COLO668 (cell line): Measurements from ENCODE around the gene AHI1.
"Not testable (repeated sequence)": the region's sequence is repeated elsewhere in the genome, so short reads cannot be mapped to it uniquely, and the experiment has no call there.

Experiments
- DNase-seq: peaks from one replicate; lab custom pipeline; 2025; ENCODE audit not compliant: unreplicated experiment; lab: John Stamatoyannopoulos, UW

The AHI1 gene

DNA sequence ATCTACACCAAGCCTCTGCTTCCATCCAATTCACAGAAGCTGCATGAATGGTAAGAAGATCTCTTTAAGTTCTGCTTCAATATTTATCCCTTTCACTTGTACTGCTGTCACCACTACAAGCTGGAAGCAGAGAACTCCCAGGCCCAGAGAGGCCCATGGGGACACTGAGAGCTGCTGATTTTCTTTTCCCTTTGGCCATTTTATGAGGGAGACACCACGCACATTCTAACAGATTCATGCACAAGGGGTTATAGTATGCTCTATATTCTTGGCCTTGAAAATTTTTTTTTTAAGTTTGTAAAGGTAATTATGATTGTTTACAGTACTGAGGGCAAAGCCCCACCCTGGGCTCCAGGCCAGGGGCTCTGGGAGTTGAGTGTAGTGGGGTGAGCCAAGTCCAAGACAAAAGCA is 228.1 kb downstream of the AHI1 start:
- no peak for DNase-seq

DNA sequence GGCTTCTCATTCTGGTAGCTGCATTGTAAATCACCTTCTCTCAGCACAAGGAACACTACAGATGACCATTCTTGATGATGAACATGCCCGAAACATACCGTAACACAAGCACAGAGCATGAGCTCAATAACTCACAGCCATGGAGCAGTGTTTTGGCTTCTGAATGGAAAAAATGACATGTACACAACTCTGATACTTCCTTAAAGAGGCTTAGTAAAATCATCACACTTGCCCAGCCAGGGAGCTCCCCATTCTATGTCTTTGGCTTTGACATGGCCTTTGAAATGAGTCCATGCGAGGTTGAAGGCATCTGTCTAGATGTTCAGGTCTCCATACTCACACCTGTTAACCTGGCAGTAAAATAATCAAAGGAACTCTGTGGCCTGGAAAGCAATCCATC is 228.8 kb downstream of the AHI1 start:
- no peak for DNase-seq

DNA sequence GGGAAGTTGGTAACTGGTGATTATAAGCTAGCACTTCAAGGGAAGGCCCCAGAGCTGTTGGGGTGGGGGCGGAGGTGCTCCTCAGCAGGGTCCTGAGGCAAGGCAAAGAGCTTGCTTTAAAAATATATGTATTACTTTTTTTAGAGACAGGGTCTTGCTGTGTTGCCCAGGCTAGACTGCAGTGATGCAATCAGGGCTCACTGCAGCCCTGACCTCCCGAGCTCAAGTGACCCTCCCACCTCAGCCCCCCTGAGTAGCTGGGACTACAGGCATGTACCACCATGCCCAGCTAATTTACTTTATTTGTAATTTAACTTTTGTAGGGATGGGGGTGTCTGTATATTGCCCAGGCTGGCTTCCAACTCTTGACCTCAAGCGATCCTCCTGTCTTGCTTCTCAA is 229.3 kb downstream of the AHI1 start:
- DNase-seq, result no peak

DNA sequence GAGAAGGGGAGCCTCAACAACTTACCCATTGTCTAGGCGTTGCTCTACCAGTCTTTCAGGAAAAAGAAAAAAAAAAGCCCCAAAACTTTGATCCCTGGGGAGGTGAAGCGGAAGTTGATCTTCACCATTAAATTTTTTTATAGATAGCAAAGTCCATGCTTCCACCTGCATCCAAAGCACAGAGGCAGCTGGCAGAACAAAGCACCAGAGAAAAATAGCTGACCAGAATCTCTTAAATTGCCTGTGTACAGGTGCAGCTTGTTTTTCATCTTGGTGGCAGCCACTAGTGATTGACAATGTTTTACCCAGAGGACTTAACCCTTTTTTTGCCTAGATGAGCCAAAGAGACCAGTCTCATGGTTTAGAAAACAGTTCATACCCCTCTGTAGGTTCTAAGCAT is 230.5 kb downstream of the AHI1 start:
- DNase-seq, result peak; percentile 65

DNA sequence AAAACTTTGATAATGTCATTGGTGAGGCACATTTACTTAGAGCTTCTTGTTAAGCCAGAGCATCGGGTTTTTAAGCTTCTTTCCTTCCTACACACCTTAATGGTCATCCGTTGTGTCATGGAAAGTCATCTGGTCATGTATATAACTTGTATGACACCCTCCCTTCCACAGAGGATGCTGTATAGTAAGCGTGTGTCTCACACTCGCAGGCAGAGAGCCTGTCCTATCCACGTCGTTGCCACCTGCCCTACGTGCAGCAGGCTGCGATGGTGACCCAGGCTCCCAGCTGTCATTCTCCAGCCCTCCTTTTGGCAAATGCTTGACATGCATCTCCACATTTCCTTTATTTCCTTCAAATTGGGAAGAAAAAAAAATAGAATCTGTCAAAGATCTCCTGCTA is 230.9 kb downstream of the AHI1 start:
- DNase-seq, result peak; percentile 74

DNA sequence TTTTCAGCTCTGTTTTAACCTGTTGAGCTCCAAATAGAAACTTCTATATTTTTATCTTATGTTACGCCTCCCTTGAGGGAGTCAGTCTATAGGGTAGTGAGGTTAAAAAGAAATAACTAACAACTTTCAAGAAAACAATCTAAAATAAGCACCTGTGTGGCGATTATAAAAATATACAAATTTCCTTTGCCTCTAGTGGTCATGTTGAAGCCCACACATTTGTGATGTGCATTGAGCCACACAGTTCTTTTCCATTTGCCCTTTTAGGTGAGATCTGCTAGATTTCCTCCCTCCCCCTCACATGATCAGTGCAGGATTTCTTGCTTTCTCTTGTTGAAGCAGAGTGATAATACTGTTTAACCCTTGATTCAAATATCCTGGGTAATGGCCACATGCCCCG is 232.3 kb downstream of the AHI1 start:
- no peak for DNase-seq

DNA sequence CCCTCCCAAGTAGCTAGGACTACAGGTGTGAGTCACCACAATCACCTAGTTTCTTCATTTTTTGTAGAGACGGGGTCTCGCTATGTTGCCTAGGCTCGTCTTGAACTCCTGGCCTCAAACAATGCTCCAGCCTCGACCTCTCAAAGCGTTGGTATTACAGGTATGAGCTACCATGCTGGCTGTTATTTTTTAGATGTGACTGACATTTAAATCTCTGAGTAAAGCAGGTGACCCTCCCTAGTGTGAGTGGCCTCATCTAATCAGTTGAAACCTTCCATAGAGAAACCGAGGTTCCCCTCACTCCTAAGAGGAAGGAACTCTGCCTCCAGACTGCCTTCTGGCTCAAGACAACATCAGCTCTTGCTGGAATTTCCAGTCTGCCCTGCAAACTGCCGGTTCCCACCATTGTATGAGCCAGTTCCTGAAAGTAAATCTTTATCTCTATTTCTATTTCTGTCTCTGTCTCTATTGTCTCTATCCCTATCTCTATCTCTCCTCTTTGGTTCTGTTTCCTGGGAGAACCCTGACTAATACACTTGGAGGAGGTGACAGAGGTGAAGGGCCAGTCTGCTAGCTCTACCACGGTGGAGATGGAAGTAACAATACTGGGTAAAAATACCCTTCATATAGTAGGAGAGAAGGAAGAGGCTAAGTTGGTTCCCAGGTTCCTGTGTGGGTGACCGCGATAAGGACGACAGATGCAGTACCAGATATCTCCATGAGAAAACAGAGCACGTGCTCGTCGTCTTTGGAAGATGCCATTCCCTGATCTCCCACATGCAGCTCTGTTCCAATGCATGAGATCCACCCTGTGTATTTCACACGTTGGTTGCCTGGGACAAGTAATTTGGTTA is 235.4 kb downstream of the AHI1 start:
- no peak for DNase-seq

DNA sequence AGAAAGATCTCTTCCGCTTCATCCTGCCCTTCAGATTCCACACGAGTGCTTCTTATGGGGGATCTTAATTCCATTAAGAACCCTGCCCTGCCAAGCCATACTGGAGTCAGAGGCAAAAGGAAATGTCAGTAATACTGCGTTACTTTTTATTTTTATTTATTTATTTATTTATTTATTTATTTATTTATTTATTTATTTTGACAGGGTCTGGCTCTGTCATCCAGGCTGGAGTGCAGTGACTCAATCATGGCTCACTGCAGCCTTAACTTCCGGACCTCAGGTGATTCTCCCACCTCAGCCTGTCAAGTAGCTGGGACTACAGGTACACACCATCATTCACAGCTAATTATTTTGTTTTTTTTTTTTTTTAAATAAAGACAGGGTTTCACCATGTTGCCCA is 236.9 kb downstream of the AHI1 start:
- no peak for DNase-seq

DNA sequence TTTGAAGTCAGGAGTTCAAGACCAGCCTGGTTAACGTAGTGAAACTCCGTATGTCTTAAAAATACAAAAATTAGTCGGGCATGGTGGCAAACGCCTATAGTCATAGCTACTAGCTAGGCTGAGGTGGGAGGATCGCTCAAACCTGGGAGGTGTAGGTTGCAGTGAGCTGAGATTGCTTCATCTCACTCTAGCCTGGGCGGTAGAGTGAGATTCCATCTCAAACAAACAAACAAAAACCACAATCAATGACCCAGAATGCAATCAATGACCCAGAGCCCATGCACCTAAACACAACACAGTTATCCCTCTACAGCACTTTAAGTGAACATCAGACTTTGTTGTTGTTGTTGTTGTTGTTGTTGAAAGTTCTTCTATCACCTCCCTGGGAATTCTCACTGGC is 238.6 kb downstream of the AHI1 start:
- DNase-seq, result peak; percentile 6

DNA sequence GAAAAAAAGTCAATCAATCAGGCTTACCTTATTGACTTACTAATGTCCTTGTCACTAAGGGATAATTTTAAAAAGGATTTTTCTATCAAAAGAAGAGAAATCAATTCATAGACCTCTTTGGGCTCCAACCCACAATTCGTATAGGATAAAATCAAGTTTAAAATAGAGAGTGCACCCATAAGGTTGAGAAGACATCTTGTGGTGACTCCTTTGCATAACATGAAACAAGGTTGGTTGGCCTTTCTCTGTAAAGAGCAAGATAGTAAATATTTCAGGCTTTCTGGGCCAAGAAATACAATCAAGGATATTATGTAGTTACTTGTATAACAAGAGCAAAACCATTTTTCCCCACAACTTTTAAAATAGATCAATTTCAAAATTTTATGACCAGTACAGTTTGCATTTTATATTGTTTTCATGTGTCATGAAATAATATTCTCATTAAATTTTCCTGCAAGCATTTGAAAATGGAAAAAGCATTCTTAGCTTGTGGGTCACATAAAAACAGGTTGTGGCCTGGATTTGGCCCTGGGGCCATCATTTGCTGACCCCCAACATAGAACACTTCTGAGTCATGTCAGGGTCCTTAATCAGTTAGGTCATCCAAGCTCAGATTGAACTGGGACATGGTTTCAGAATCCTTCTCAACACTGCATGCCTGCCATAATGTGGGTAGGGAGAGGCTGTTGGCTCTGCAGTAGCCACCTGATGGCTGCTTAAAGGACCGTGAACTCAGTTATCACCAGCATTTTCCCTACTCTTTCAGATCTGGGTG is 239.7 kb downstream of the AHI1 start:
- DNase-seq, result no peak

DNA sequence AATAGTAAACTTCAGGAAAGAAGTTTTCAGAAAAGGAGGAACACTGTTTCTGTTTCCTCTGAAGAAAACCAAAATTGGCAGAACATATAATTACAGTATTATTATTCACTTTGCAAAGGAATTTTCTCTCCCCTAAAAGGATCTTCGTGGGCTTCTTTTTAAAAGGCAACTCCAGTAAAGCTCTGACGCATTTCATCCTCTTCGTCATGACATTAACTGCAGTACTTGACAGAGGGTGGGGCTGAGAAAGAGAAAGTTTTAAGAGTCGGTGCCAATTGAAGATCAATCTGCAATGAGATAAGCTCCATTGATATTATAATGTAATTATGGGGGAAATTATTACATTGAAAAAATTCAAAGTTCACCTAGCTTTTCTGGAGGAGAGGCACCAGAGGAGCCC is 240.7 kb downstream of the AHI1 start:
- DNase-seq, result no peak

DNA sequence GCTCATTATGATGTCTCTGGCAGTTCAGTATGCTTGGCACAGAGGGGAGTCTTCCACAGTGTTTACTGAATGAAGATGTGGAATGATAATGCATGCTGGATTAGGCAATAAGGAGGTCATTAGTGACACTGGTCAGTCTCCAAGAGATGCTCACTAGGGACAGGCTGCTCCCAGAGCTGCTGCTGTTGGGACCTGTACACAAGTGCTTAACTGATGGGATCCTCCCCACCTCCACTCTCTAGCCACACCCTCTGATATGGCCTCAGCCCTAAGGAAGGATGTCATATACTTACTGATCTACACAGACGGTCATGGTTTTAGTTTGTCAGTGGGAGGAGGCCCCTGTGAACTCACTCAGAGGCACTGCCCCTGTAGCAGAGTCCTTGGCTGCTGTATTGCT is 243.1 kb downstream of the AHI1 start:
- no peak for DNase-seq

DNA sequence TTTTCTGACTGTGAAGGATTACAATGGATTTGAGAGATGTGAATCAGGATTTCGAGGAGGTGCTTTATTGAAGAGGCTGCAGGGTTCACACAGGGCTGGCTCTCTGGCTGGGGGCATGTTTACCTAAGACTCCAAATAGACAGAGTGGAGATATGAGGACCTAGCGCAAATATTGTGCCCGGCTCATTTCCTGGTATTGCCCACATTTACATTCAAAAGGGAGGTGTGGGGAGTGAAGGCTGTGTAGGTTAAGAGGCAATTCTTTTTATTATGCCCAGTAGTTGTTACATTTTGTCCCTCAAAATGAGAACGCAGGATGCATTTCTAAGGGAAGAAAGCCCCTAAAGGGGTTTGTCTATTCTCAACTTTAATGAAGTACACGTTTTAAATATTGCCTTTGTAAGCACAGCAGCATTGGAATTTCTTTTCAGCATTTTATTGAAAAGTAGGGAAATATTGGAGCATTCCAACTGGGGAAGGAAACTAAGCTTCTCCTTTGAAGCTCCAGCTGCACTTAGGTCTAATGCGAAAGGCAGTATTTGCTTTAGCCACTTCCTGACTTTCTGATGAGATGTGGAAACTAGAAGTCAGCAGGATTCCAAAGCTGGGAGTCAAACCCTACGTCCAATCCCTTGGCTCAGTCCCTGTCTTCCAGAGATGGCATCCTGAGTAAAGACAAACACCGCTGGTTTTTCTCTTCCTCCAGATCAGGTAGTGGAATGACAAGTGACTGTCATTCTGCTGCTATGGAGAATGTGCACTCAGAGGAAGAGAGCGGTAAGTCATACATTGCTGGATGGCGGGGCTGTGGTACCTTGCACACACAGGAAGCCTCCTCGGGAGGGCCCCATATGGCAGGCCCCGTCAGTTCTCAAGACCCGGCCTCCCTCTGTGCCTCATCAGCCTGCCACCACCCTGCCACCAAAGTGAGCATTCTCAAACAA is 245.8 kb downstream of the AHI1 start:
- peak; percentile 74 for DNase-seq

DNA sequence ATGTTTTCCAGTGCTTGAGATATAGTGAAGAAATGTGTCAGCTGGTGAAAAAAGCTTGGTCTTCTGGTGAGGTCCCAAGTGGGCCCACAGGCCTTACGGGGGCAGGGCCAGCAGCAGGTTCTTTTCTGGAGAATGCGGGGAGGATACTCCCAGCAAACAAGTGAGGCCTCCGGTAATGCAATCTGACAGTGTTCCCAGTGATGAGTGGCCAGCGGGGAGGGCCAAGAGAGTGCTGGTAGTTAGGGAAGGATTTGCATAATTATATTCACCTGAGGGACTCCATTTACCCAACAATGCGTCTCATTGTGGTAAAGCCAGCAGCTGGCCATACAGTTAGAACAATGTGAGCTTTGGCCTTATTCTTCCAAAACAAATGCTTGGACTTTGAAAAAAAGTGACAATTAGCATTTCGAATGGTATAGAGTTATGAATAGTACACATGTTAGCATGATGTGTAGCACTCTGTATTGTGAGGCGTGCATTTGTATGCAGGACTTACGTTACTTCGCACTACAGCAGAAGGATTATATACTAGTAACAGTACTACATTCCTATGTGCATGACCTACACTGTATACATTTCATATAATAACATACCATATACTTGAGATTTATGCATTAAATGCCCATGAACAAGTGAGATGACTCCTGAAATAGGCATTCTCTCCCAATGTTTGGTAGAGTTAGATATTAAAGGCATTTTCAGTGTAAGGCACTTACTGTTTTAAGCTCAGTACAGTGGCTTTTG is 246.6 kb downstream of the AHI1 start:
- DNase-seq, result peak; percentile 67

DNA sequence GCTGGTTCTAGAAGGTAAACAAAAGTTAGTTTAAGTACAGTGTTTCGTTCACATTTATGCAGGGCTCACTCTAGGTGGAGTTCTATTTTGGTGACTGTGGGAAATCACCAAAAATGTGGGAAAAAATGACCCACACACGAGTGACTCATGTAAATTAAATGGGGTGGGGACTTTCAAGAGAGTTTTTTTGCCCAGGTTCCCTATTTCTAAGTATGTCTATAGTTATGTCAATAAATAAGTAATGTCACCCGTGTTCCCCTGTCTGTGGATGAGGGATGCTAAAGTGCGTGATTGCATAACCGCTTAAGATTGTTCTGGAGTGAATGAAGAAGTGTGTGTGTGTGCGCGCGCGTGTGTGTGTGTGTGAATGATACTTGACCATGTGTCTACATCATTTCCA is 247.3 kb downstream of the AHI1 start:
- DNase-seq, result no peak

DNA sequence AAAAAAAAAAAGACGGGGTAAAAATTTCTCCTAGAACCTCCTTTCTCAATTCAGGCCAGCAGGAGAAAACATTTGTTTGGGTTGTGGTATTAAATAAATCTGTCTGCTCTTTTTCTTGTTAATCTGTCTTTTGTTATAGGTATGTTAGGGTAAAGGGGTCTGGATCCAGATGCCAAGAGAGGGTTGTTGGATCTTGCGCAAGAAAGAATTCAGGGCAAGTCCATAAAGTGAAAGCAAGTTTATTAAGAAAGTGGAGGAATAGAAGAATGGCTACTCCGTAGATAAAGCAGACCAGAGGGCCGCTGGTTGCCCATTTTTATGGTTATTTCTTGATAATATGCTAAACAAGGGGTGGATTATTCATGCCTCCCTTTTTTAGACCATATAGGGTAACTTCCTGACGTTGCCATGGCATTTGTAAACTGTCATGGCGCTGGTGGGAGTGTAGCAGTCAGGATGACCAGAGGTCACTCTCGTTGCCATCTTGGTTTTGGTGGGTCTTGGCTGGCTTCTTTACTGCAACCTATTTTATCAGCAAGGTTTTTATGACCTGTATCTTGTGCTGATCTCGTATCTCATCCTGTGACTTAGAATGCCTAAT is 251.0 kb downstream of the AHI1 start:
- not testable (repeated sequence) for DNase-seq

DNA sequence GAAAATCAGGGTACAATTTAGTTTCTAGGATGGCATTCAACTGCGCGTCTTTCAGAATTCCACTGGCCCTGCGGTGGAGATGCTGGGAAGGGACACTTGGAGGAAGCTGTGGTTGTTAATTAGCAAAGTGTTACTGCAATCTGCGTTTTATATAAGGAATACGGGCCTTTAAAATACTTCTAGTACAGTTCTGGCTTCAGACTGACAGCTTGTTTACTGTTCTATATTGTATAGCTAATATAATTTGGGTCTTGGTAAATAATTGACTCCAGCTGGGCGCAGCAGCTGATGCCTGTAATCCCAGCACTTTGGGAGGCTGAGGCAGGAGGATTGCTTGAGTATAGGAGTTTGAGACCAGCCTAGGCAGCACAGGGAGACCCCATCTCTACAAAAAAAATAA is 252.7 kb downstream of the AHI1 start:
- DNase-seq, result no peak

DNA sequence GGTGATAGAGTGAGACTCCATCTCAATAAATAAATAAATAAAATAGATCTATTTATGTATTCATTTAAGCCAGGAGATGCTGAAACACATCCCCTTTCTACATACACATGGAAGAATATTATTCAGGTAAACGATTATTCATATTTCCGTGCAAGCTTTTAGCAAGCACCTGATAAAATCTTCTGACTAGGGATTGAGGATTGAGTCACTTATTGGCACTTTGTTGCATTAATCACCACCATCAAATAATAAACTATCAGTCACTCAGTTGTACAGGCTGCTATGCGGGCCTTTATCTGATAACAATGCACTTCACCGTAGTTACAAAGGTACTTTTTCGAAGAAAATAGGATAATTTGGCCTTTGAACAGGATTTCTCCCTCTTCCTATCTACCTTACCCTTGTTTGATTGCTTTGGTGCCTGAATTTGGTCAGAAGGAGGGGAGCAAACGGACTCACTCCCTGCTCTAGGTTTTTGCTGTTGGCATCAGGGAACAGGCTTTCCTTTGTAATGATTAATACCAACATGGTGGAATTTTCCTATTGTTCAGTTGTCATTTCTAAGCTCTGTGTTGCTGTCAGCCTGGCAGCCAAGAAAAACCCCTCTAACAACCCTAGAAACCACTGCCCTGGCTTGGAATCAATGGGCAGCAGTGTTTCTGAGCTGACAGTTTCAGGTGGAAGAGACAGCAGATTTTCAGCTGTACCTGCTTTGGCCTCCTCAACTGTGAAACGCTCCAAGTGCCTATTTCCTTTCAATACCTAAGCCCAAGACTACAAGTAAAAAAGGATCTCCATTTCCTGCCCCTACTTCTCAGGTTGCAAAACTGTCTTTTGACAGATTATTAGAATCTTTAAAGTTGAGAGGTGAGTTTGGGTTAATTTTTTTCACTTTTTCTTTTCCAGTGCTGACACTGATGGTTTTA is 253.4 kb downstream of the AHI1 start:
- no peak for DNase-seq

DNA sequence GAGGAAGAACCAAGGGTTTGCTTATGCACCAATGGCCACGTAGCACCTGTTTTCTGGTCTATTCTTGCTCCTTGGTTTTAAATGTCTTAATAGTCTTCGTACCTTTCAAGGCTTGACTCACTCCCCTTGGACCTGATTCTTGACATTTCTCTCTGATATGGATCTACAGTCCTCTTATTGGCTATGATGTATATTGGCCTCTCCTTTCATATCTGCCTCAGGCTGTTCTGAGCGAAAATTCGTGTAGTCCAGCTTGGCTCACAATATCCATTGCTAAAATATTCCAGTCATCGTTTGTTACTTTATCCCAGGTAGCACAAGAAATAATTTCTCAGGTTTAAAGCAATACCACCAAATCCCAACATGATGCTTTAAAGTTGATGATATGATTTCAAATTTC is 256.8 kb downstream of the AHI1 start:
- DNase-seq, result no peak
